MM.1S (cell line): ENCODE results near the gene NANOG.
A peak's percentile ranks its signal among the peaks of the same experiment; 100 is the strongest.
"Not testable (repeated sequence)": the region's sequence is repeated elsewhere in the genome, so short reads cannot be mapped to it uniquely, and the experiment has no call there.

Experiments used
- DNase-seq: peaks from one replicate; pipeline ENCODE4 v3.0.0-alpha.2; 2015
- H2AFZ ChIP-seq: fragments of 300-600 bp; sonication (generic); 2 replicates; pipeline ENCODE4 v1.6.0; 2016; ENCODE audit warnings: antibody characterized with exemption, low read length
- H3F3A ChIP-seq: fragments of 300-600 bp; sonication (generic); 2 replicates; pipeline ENCODE4 v1.6.1; 2016; ENCODE audit warnings: mild to moderate bottlenecking, antibody characterized with exemption, low read length, moderate library complexity, mixed read lengths; ENCODE audit not compliant: insufficient read depth
- H3K27ac ChIP-seq: fragments of 300-600 bp; sonication (generic); 2 replicates; pipeline ENCODE4 v1.5.1; 2016; ENCODE audit warnings: mild to moderate bottlenecking, low read length
- H3K27me3 ChIP-seq: fragments of 300-600 bp; sonication (generic); replicated peaks from 2 replicates; pipeline ENCODE4 v1.6.0; 2016; ENCODE audit warnings: low read length; ENCODE audit not compliant: insufficient read depth
- H3K36me3 ChIP-seq: fragments of 300-600 bp; sonication (generic); replicated peaks from 2 replicates; pipeline ENCODE4 v1.6.1; 2016; ENCODE audit warnings: mild to moderate bottlenecking, low read length, mixed read lengths; ENCODE audit not compliant: insufficient read depth
- H3K4me1 ChIP-seq: fragments of 300-600 bp; sonication (generic); 2 replicates; pipeline ENCODE4 v1.6.1; 2016; ENCODE audit warnings: low read length, mixed read lengths
- H3K4me2 ChIP-seq: fragments of 300-600 bp; sonication (generic); 2 replicates; pipeline ENCODE4 v1.6.0; 2016; ENCODE audit warnings: low read depth, low read length
- H3K4me3 ChIP-seq: fragments of 300-600 bp; sonication (generic); 2 replicates; pipeline ENCODE4 v1.5.1; 2016; ENCODE audit warnings: low read length, mixed read lengths
- H3K79me2 ChIP-seq: fragments of 300-600 bp; sonication (generic); 2 replicates; pipeline ENCODE4 v1.6.1; 2016; ENCODE audit warnings: mixed run types, low read length, mixed read lengths
- H3K9ac ChIP-seq: fragments of 300-600 bp; sonication (generic); 2 replicates; pipeline ENCODE4 v1.6.1; 2016; ENCODE audit warnings: low read length, mixed read lengths
- H3K9me2 ChIP-seq: fragments of 300-600 bp; sonication (generic); replicated peaks from 2 replicates; pipeline ENCODE4 v1.6.1; 2016; ENCODE audit warnings: mild to moderate bottlenecking, low read length, mixed read lengths; ENCODE audit not compliant: insufficient read depth
- H3K9me3 ChIP-seq: fragments of 300-600 bp; sonication (generic); replicated peaks from 2 replicates; pipeline ENCODE4 v1.6.1; 2016; ENCODE audit warnings: mild to moderate bottlenecking, low read length, mixed read lengths; ENCODE audit not compliant: insufficient read depth
- H4K20me1 ChIP-seq: fragments of 300-600 bp; sonication (generic); 2 replicates; pipeline ENCODE4 v1.6.1; 2016; ENCODE audit warnings: mild to moderate bottlenecking, low read length, moderate library complexity, mixed read lengths; ENCODE audit not compliant: insufficient read depth
- CTCF ChIP-seq: fragments of 300-600 bp; sonication (generic); IDR thresholded peaks from 2 replicates; pipeline ENCODE4 v1.5.1; 2016; ENCODE audit warnings: antibody characterized with exemption, low read length, mixed read lengths
- EZH2 ChIP-seq: fragments of 300-600 bp; sonication (generic); optimal IDR thresholded peaks from 2 replicates; pipeline ENCODE3; 2017; ENCODE audit warnings: low read depth, mild to moderate bottlenecking, antibody characterized with exemption, low read length, mixed read lengths
- EZH2phosphoT487 ChIP-seq: fragments of 300-600 bp; sonication (generic); IDR thresholded peaks from 2 replicates; pipeline ENCODE4 v1.6.1; 2018; ENCODE audit warnings: antibody characterized with exemption, low read length

Gene NANOG

GRCh38 chr12:7832059-7832696 lies 43.0 kb downstream of the NANOG start:
- H3K4me1 ChIP-seq = no peaks in the 10 kb centered on the region
- H3K4me3 ChIP-seq = no peak overlapping the region
- H3F3A ChIP-seq = no peaks in the 10 kb centered on the region
- H2AFZ ChIP-seq = no peak overlapping the region
- no peak overlapping the region for H3K27ac ChIP-seq
- H3K27me3 ChIP-seq = no peaks in the 10 kb centered on the region
- no peak overlapping the region for H3K9ac ChIP-seq
- H3K36me3 ChIP-seq = no peaks in the 10 kb centered on the region
- no peaks in the 10 kb centered on the region for H3K9me3 ChIP-seq
- TF ChIP-seq EZH2 (no peak), CTCF (peak; percentile 53), EZH2phosphoT487 (no peak)
- no peak overlapping the region for H3K4me2 ChIP-seq
- DNase-seq = peak; percentile 35
- no peaks in the 10 kb centered on the region for H4K20me1 ChIP-seq
- no peaks in the 10 kb centered on the region for H3K9me2 ChIP-seq
- no peaks in the 10 kb centered on the region for H3K79me2 ChIP-seq

GRCh38 chr12:7833201-7833600 lies 44.0 kb downstream of the NANOG start:
- not testable (repeated sequence) for H3K4me1 ChIP-seq, H3K9me3 ChIP-seq, H3K36me3 ChIP-seq, H3K9me2 ChIP-seq, H2AFZ ChIP-seq, H4K20me1 ChIP-seq, H3K79me2 ChIP-seq, H3K9ac ChIP-seq, H3K27ac ChIP-seq, H3K27me3 ChIP-seq, H3K4me2 ChIP-seq, H3F3A ChIP-seq, DNase-seq, H3K4me3 ChIP-seq

GRCh38 chr12:7833831-7834230 lies 44.6 kb downstream of the NANOG start:
- Histone ChIP-seq H3K9ac (no peak overlapping the region), H3K36me3 (no peaks in the 10 kb centered on the region), H3K4me2 (no peak overlapping the region), H3K4me3 (no peak overlapping the region), H3F3A (no peaks in the 10 kb centered on the region), H3K79me2 (no peaks in the 10 kb centered on the region), H2AFZ (no peak overlapping the region), H3K9me2 (no peaks in the 10 kb centered on the region), H3K27ac (no peak overlapping the region), H3K4me1 (no peaks in the 10 kb centered on the region), H3K27me3 (no peaks in the 10 kb centered on the region), H4K20me1 (no peaks in the 10 kb centered on the region), H3K9me3 (no peaks in the 10 kb centered on the region)
- TF ChIP-seq EZH2 (no peak), EZH2phosphoT487 (no peak), CTCF (no peak)
- no peak for DNase-seq

- Histone ChIP-seq H3K27me3 (no peaks in the 10 kb centered on the region), H3K27ac (no peak overlapping the region), H3K9me2 (no peaks in the 10 kb centered on the region), H4K20me1 (no peaks in the 10 kb centered on the region), H3F3A (no peaks in the 10 kb centered on the region), H3K4me1 (no peaks in the 10 kb centered on the region), H3K36me3 (no peaks in the 10 kb centered on the region), H3K9ac (no peak overlapping the region), H2AFZ (no peak overlapping the region), H3K4me2 (no peak overlapping the region), H3K79me2 (no peaks in the 10 kb centered on the region), H3K4me3 (no peak overlapping the region), H3K9me3 (no peaks in the 10 kb centered on the region)
- TF ChIP-seq EZH2 (no peak), CTCF (no peak), EZH2phosphoT487 (no peak)
- DNase-seq = no peak
Observed at GRCh38 chr12:7834701-7835100, 45.5 kb downstream of the NANOG start.
